Skin epidermis (tissue), 12 donors: ENCODE results near the gene MCRIP2.
A peak's percentile ranks its signal among the peaks of the same experiment; 100 is the strongest.

Experiments used
- H3K27ac ChIP-seq, 21 experiments: fragments of 200-600 bp; sonication (generic) in 11 of 21; one replicate each; pipeline ENCODE4 v1.5.0; 2020; ENCODE audit warnings: mild to moderate bottlenecking in 3 of 21, inconsistent platforms in 2 of 21, moderate library complexity in 2 of 21
- H3K4me3 ChIP-seq, 7 experiments: fragments of 200-600 bp; sonication (generic) in 2 of 7; one replicate each; pipeline ENCODE4 v1.5.0; 2020; ENCODE audit warnings: inconsistent platforms in 2 of 7, mild to moderate bottlenecking in 2 of 7, moderate library complexity in 1 of 7

The MCRIP2 gene

DNA sequence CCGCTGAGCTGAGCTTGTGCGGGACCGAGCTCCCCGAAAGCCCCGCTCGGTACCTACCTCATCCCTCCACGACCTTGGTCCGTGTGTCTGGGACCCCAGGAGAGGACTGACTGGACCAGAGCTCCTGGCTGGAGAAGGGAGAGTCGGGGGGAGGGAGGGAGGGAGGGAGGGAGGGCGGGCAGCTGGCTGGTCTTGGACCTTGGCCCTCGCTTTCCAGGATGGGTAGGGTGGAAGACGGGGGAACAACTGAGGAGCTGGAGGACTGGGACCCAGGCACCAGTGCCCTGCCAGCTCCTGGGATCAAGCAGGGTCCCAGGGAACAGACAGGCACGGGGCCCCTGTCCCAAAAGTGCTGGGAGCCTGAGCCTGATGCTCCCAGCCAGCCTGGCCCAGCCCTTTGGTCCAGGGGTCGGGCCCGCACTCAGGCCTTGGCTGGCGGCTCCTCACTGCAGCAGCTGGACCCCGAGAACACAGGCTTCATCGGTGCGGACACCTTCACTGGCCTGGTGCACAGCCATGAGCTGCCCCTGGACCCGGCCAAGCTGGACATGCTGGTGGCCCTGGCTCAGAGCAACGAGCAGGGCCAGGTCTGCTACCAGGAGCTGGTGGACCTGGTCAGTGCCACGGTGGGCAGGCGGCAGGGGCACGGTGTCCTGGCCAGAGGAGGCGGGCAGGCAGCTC is 34.4 kb downstream of the MCRIP2 start:
- H3K27ac ChIP-seq, result peak overlapping the region in 1 of 21 experiments; percentile 21
- peak overlapping the region in 3 of 7 experiments; percentile 15 to 32 (median 19) for H3K4me3 ChIP-seq

DNA sequence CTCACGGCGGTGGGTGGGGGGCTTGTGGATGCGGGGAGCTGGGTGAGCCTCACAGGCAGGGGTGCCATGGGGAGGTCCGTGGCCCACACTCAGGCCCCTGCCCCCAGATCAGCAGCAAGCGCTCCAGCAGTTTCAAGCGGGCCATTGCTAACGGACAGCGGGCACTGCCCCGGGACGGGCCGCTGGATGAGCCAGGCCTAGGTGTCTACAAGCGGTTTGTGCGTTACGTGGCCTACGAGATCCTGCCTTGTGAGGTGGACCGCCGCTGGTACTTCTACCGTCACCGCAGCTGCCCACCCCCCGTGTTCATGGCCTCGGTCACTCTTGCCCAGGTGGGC is 34.9 kb downstream of the MCRIP2 start:
- Histone ChIP-seq H3K27ac (peak overlapping the region in 1 of 21 experiments; percentile 21), H3K4me3 (no peak overlapping the region)

DNA sequence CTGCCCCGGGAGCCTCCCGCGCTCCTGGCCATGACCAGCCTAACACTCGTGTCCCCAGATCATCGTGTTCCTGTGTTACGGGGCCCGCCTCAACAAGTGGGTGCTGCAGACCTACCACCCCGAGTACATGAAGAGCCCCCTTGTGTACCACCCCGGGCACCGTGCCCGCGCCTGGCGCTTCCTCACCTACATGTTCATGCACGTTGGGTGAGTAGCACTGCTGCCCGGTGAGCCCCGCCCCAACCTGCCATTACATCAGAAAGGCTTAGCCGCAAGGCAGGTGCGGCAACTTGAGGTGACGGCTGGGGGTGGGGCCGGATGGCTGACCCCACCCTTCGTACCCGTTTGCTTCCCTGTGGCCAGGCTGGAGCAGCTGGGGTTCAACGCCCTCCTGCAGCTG is 35.3 kb downstream of the MCRIP2 start:
- H3K27ac ChIP-seq, result peak overlapping the region in 1 of 21 experiments; percentile 21
- no peak overlapping the region for H3K4me3 ChIP-seq

DNA sequence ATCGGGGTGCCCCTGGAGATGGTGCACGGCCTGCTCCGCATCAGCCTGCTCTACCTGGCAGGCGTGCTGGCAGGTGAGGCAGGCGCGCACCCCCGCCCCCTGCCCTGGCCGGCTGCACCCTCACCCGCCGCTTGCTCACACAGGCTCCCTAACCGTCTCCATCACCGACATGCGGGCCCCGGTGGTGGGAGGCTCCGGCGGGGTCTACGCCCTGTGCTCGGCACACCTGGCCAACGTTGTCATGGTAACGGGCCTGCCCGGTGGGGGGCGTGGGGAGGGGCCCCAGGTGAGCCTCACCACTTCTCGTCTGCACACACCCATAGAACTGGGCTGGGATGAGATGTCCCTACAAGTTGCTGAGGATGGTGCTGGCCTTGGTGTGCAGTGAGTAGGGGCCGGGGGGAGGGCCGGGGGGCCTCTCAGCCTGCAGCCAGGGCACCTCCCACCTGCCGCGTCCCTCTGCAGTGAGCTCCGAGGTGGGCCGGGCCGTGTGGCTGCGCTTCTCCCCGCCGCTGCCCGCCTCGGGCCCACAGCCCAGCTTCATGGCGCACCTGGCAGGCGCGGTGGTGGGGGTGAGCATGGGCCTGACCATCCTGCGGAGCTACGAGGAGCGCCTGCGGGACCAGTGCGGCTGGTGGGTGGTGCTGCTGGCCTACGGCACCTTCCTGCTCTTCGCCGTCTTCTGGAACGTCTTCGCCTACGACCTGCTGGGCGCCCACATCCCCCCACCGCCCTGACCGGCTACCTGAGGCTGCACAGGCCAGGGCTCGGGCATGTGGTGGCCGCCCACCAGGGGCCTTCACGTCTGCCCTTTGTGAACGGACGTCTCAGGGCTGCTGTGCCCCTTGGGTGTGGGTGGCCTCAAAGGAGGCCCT is 35.9 kb downstream of the MCRIP2 start:
- peak overlapping the region in 2 of 21 experiments; percentile 14 to 93 for H3K27ac ChIP-seq
- H3K4me3 ChIP-seq, result peak overlapping the region in 1 of 7 experiments; percentile 4

DNA sequence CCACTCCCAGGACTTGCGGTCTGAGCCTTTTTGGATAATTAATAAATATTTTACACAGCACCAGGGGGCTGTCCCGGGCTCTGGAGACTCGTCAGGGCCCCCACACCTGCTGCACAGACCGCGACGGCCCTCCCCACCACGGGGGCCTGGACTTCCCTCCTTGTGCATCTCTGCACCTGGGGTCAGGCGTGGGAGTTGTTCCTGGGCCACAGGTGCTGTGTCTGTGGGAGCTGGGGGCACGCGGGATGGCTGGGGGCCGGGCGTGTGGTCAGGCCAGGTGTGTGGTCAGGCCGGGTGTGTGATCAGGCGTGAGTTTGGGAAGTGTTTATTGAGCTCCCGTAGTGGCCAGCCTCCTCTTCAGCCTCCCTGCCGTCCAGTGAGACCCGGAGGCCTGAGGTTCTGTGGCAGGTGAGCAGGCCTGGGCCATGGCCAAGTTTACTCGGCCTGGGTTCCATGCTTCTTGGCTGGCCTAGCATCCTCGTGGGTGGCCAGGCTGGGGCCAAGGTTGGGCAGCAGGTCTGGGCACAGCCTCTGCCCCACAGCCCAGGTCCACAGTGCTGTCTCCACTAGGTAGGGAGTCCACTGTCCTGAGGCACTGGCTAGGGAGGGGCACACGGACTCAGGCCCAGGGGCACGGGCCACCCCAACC is 36.7 kb downstream of the MCRIP2 start:
- peak overlapping the region in 3 of 21 experiments; percentile 65 to 93 (median 73) for H3K27ac ChIP-seq

DNA sequence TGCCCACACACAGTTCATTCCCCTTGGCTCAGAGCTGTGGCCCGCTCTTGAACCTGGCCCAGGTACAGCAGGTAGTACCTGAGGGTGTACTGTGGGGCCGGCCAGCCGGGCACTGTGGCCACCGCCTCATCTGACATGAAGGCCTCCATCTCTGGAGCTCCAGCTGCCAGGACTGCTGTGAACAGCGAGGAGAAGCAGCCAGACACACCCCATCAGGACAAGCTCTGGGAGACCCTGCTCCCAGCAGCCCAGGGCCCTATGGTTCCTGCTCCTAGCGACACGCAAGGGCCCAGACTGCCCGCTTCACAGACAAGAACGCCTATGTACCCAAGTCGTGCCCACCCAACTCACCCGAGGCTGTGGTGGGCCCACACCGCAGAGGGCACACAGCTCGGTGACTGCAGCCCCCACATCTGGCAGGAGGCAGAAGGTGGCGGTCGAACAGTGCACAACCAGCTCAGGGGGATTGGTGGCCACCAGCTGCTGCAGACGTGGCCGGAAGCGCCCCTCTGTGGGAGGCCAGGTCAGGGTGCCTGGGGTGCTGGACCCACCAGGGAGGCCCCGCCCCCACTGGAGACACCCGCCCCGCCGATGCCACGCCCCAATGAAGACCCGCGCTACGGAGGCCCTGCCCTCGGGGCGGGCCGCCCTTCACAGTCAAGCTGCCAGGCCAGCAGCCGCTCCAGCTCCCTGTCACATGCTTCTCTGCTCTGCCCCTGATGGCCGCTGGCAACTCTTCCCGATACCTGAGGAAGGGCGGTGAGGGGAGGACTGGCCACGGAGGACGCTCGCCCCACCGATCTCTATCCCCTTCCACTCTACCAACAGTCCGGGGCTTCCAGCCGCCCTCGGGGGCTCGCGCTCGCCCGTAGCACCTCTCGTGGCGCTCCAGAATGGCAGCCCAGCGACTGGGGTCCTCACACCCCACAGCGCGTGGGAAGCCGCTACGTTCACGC is 37.5 kb downstream of the MCRIP2 start:
- Histone ChIP-seq H3K27ac (peak overlapping the region in 18 of 21 experiments; percentile 13 to 94 (median 68)), H3K4me3 (peak overlapping the region; percentile 38 to 91 (median 79))

More for the DNA sequence above, 36.7 kb downstream of the MCRIP2 start:
- peak overlapping the region in 1 of 7 experiments; percentile 4 for H3K4me3 ChIP-seq

DNA sequence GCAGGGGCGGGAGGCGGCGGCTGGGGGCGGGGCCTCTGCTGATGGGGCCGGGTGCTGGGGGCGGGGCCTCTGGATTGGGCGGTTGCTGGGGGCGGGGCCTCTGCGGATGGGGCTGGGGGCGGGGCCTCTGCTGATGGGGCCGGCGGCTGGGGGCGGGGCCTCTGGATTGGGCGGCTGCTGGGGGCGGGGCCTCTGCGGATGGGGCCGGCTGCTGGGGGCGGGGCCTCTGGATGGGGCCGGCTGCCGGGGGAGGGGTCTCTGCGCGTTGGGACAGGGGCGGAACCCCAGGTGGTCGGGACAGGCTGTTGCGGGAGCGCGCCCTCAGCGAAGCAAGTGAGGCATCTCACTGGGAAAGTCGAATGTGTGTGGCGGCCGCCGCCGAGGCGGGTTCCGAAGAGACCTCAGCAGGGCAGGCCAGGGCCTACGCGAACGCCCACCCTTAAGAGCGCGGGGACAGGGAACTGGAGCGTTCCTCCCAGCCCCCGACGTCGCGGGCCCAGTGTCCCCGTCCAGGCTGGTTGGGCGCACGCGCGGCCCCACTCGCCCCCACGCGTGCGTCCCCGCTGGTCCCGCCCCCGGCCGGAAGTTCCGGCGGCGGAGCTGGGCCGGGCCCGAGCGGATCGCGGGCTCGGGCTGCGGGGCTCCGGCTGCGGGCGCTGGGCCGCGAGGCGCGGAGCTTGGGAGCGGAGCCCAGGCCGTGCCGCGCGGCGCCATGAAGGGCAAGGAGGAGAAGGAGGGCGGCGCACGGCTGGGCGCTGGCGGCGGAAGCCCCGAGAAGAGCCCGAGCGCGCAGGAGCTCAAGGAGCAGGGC is 38.4 kb downstream of the MCRIP2 start, which contains the start of gene STUB1:
Gene STUB1 (plus strand): TSS at position 597 of the 811 bp plus-strand sequence. CDS start 116 bp downstream, at position 713.
- Histone ChIP-seq H3K4me3 (peak within 1 kb of the TSS; percentile 61 to 91 (median 79)), H3K27ac (peak within 1 kb of the TSS; percentile 59 to 94 (median 87))

DNA sequence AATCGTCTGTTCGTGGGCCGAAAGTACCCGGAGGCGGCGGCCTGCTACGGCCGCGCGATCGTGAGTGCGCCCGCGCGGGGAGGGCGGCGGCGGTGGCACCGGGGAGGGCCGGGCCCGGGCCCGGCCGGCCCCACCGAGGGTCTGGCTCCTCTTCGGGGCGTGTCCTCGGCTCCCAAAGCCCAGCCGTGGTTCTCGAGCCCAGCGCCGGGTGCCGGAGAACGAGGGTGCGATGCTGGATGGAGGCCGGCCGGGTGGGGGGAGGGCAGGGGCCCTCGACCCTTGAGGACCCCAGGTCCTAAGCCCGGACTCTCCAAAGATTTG is 39.0 kb downstream of the MCRIP2 start:
- Histone ChIP-seq H3K4me3 (peak overlapping the region; percentile 61 to 91 (median 79)), H3K27ac (peak overlapping the region; percentile 59 to 94 (median 87))

DNA sequence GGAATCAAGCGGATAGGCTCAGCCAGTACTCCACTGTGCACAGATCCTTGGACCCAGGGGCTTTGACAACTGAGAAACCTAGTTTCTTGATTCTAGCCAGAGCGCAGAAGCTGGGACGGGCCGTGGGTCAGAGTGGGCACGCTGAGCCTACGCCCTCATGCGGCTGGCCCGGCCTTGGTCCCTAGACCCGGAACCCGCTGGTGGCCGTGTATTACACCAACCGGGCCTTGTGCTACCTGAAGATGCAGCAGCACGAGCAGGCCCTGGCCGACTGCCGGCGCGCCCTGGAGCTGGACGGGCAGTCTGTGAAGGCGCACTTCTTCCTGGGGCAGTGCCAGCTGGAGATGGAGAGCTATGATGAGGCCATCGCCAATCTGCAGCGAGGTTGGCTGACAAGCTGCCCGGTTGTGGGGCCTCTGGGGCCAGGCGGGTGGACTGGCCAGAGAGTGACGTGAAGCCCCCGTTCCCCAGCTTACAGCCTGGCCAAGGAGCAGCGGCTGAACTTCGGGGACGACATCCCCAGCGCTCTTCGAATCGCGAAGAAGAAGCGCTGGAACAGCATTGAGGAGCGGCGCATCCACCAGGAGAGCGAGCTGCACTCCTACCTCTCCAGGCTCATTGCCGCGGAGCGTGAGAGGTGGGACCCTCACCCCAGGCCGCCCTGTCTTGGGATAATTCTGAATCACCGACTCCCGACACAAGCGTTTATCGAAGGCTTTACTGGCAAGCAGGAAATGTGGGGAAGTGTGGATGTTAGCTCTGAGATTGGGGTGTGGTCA is 39.5 kb downstream of the MCRIP2 start:
- peak overlapping the region; percentile 59 to 94 (median 87) for H3K27ac ChIP-seq

DNA sequence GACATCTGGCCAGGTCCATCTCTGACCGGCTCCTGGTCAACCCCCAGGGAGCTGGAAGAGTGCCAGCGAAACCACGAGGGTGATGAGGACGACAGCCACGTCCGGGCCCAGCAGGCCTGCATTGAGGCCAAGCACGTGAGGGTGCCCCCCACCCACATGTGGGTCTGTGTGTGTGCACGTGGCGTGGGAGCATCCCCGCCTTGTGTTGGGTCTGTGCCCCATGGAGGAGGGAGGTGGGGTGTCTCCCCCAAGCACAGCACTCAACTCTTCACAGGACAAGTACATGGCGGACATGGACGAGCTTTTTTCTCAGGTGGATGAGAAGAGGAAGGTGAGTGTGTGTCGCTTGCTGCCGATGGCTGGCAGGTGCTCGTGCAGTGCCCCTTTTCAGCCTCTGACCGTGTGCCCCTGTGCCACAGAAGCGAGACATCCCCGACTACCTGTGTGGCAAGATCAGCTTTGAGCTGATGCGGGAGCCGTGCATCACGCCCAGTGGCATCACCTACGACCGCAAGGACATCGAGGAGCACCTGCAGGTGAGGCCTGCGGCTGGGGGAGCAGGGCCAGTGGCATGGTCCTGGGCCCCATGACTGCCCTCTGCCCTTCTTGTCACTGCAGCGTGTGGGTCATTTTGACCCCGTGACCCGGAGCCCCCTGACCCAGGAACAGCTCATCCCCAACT is 40.3 kb downstream of the MCRIP2 start:
- H3K4me3 ChIP-seq, result peak overlapping the region in 2 of 7 experiments; percentile 88 to 91
- peak overlapping the region in 1 of 21 experiments; percentile 85 for H3K27ac ChIP-seq

More for the DNA sequence above, 39.5 kb downstream of the MCRIP2 start:
- peak overlapping the region; percentile 61 to 91 (median 79) for H3K4me3 ChIP-seq

DNA sequence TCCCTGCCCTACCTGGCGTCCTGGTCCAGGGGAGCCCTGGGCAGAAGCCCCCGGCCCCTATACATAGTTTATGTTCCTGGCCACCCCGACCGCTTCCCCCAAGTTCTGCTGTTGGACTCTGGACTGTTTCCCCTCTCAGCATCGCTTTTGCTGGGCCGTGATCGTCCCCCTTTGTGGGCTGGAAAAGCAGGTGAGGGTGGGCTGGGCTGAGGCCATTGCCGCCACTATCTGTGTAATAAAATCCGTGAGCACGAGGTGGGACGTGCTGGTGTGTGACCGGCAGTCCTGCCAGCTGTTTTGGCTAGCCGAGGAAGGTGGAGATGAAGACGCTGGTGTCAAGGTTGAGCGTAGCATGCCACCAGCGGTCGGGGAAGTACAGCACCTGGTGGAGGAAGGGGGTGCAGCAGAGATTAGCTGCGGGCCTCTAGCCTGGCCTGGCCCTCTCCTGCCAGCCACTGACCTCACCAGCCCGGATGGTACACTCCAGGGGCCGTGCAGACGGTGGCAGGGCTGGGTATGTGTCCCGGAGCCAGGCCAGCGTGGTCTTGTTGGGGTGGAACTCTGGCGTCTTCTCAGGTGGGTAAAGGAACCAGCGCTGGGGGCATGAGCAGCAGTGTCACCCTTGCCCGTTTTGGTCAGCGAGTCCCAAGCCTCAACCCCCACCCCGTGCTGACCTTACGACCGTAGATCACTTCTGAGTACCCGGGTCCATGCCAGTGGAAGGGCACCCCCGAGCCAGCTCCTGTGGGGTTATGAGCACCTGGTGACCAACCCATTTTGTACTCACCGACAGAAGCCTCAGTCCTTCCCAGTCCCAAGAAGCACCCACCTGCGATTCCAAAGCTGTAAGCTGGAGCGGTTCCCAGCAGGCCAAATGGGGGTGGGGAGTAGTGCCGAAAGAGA is 41.1 kb downstream of the MCRIP2 start:
- Histone ChIP-seq H3K27ac (peak overlapping the region in 3 of 21 experiments; percentile 86 to 87 (median 86)), H3K4me3 (peak overlapping the region in 5 of 7 experiments; percentile 45 to 88 (median 65))

DNA sequence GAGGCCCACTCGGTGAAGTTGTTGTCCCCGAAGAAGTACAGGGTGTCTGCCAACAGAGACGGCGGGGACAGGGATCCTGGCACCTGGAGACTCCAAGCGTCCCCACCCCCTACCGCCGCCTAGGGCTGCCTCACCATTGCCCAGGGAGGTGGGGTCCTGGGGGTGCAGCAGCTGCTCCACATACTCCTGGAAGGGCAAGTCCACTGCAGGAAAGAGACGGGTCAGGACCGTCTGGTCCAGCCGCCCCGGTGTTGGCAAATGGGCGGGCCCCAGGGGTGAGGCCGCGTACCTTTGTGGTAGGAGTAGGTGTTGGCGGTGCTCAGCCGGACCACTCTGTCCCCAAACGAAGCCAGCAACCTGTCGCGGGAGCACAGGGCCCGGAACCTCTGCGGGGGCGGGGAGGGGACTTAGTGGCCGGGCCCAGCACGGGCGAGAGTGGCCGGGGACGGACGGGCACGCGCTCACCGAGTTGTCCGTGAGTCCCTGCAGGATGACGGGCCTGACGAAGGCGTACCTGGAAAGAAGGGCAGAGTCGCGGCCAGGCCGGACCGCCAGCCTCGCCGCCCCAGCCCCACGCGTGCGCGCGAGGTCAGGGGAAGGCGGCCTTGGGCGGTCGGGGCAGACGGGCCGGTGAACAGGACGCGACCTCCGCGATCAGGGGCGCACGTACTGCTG is 41.9 kb downstream of the MCRIP2 start:
- H3K4me3 ChIP-seq, result peak overlapping the region; percentile 45 to 69 (median 64)
- peak overlapping the region; percentile 47 to 91 (median 83) for H3K27ac ChIP-seq

DNA sequence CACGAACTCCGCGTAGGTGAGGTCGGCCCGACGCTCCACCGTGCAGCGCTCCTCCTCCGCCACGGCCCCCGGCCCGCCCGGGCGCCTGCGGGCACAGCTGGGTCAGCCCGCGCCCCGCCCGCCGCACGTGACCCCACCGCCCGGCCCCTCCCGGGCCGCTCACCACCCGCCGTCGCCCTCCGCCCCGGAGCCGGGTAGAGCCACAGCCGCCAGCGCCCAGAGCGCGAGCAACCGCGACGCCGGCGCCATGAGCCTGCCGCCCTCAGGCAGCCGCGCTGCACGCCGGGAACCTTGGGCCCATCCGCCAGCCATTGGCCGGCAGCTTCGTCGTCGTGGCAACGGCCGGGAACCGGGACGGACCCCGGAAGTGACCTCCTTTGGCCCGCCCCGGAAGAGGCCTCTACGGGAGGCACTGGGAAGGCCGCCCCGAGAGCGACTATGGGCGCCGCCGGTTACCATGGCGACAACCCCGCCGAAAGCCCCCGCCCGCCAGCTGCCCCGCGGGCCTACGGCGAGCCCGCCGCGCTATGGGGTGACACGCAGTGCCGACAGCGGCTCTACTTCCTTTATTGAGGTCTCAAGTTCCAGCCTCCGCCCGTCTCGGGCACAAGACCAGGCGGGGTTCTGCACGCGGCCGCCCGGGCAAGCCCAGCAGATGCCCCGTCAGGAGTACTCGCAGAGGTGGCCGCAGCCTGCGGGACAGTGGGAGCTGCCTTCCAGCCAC is 42.6 kb downstream of the MCRIP2 start, which contains the start of gene JMJD8:
Gene JMJD8 (minus strand): TSS at position 264 of the 724 bp plus-strand sequence. CDS start 15 bp downstream, at position 249.
- H3K4me3 ChIP-seq, result peak within 1 kb of the TSS; percentile 45 to 69 (median 64)
- peak within 1 kb of the TSS; percentile 47 to 91 (median 83) for H3K27ac ChIP-seq

DNA sequence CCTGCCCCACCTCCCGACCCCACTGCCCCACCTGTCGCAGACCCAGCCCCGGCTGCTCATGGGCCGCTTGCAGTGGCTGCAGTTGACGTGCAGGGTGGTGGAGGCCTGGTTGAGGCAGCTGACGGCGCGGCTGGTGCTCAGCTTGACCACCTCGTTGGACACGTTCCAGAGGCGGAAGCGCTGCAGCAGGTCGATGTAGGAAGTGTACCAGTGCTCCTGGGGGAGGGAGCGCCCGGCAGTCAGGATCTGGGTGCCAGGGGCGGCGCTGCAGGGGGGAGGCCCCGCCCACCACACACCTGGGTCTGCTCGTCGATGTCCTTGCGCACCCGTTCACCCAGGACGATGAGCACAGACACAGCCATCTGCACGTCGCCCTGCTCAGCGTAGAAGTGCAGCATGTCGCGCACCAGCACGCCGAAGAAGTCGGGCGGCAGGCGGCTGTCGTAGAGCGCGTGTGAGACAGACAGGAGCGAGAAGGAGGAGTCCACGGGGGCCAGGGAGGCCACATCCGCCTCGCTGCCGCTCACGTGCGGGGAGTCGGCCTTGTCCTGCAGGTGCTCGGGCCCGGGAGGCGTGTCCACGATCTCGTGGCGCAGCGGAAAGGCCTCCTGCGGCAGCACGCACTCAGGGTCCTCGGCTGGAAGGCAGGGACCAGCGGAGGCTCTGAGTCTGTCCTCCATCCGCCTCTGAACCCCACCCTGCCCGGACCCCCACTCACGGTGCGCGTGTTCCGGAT is 43.5 kb downstream of the MCRIP2 start:
- Histone ChIP-seq H3K4me3 (peak overlapping the region; percentile 45 to 69 (median 64)), H3K27ac (peak overlapping the region in 20 of 21 experiments; percentile 46 to 91 (median 84))
